Ascending aorta (tissue), 2 donors: Measurements from ENCODE around the gene ST7. TPM values are rescaled to one million over a fixed set of nuclear protein-coding genes. Genes with fewer than 3 reads are reported as not detected.

Source experiments
- DNase-seq, 2 donors: peaks; one replicate each; pipeline ENCODE4 v3.0.0-alpha.2; 2019; ENCODE audit warnings: low spot score in 2 of 2
- H3K27ac ChIP-seq, 2 donors: fragments of 200-600 bp; sonication (generic); one replicate each; pipeline ENCODE4 v1.5.1; 2016 to 2017; ENCODE audit warnings: mild to moderate bottlenecking in 1 of 2
- H3K27me3 ChIP-seq: fragments of 200-600 bp; sonication (generic); one replicate; pipeline ENCODE4 v1.5.1; 2017
- H3K36me3 ChIP-seq, 2 donors: fragments of 200-600 bp; sonication (generic); one replicate each; pipeline ENCODE4 v1.5.1; 2016
- H3K4me1 ChIP-seq, 2 donors: fragments of 200-600 bp; sonication (generic); one replicate each; pipeline ENCODE4 v1.5.1; 2016 to 2017; ENCODE audit warnings: mild to moderate bottlenecking in 1 of 2
- H3K4me3 ChIP-seq, 2 donors: fragments of 200-600 bp; sonication (generic); one replicate each; pipeline ENCODE4 v1.5.1; 2016 to 2017; ENCODE audit warnings: mild to moderate bottlenecking in 1 of 2
- H3K9me3 ChIP-seq, 2 donors: fragments of 200-600 bp; sonication (generic); one replicate each; pipeline ENCODE4 v1.5.1; 2016
- CTCF ChIP-seq, 3 experiments: fragments of 200-600 bp in 2 of 3; fragments of 450-650 bp in 1 of 3; sonication (generic) in 2 of 3; IDR thresholded peaks; one replicate each; pipeline ENCODE4 v1.5.1; 2016 to 2019; ENCODE audit warnings: antibody characterized with exemption in 3 of 3, mild to moderate bottlenecking in 1 of 3, moderate library complexity in 1 of 3
- intact Hi-C: fragments of 100-400 bp; cut with DNase I; formaldehyde crosslinking; loops from one replicate; pipeline ENCODE4 v1.15.1; 2023
- total RNA-seq: library from RNA; depleted of rRNA; stranded (reverse); fragments of >200 nt; gene quantifications from one replicate; pipeline ENCODE4 v1.1.0, GENCODE V29; 2016

ST7 gene
- total RNA-seq, 1 donor from 2014 or later, result 19.2 TPM

DNA sequence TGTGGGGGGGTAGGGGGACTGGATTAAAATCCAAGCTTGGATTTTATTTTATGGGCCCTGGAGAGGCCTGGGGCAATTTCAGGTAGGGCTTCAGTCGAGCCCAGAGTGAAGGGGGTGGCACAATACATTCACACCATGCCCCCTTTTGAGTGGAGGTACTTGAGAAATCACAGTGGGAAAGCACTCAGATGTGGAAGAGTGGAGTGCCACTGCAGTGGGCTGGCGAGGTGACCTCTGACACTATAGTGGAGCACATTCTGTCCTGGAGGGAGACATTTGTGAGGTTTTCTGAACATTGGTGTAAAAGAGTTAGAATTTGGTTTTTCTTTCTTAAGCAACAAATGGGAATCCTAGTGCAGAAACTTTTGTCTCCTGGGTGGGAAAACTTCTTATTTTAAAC, 226.4 kb downstream of the ST7 start:
- Histone ChIP-seq H3K4me1 (no peaks in the 10 kb centered on the region), H3K36me3 (peaks cover 0 to 8% of the 10 kb centered on the region in 2 donors), H3K9me3 (no peaks in the 10 kb centered on the region), H3K4me3 (no peak overlapping the region), H3K27ac (no peak overlapping the region), H3K27me3 (no peaks in the 10 kb centered on the region)
- intact Hi-C loops, result no loop called here
- TF ChIP-seq CTCF (IDR thresholded peaks at IDR 0.05), result no peak
- no peak for DNase-seq

DNA sequence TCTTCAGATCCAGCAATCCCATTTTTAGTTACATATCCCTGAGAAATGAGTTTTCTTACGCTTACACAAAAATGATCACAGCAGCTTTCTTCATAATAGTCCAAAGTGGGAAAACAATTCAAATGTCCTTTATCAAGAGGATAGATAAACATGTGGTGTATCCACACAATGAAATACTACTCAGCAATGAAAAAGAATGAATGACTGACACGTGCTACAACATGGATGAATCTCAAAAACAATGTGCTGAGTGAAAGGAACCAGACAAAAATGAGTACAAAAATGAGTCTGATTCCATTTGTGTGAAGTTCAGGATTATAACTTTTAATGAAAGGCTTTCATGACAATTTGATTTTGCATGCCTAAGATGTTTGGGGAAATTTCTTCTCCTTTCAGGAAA, 230.4 kb downstream of the ST7 start:
- no peaks in the 10 kb centered on the region for H3K27me3 ChIP-seq
- no peak for DNase-seq
- H3K27ac ChIP-seq, result no peak overlapping the region
- H3K4me1 ChIP-seq, result peaks cover 0 to 5% of the 10 kb centered on the region in 2 donors
- no peaks in the 10 kb centered on the region for H3K9me3 ChIP-seq
- intact Hi-C loops, result no loop called here
- no peaks in the 10 kb centered on the region for H3K36me3 ChIP-seq
- H3K4me3 ChIP-seq, result no peak overlapping the region
- TF ChIP-seq CTCF (IDR thresholded peaks at IDR 0.05), result no peak

GRCh38 chr7:117184367-117184766, 231.1 kb downstream of the ST7 start:
- TF ChIP-seq CTCF (IDR thresholded peaks at IDR 0.05), result no peak
- Histone ChIP-seq H3K36me3 (peaks cover 2 to 3% of the 10 kb centered on the region in 2 donors), H3K4me3 (no peak overlapping the region), H3K27me3 (no peaks in the 10 kb centered on the region), H3K27ac (no peak overlapping the region), H3K4me1 (peaks cover 0 to 5% of the 10 kb centered on the region in 2 donors), H3K9me3 (no peaks in the 10 kb centered on the region)
- intact Hi-C loops, result no loop called here
- no peak for DNase-seq

- intact Hi-C loops, result no loop called here
- Histone ChIP-seq H3K27me3 (no peaks in the 10 kb centered on the region), H3K4me1 (peaks cover 0 to 5% of the 10 kb centered on the region in 2 donors), H3K36me3 (peaks cover 10 to 11% of the 10 kb centered on the region in 2 donors), H3K9me3 (no peaks in the 10 kb centered on the region), H3K27ac (no peak overlapping the region), H3K4me3 (no peak overlapping the region)
- no peak for DNase-seq
- TF ChIP-seq CTCF (IDR thresholded peaks at IDR 0.05), result no peak
Observed at GRCh38 chr7:117185124-117185523, 231.8 kb downstream of the ST7 start.

GRCh38 chr7:117186218-117187010, 233.1 kb downstream of the ST7 start:
- intact Hi-C loops, result no loop called here
- no peak for TF ChIP-seq CTCF (IDR thresholded peaks at IDR 0.05)
- Histone ChIP-seq H3K4me3 (no peak overlapping the region), H3K27me3 (no peaks in the 10 kb centered on the region), H3K4me1 (peaks cover 0 to 5% of the 10 kb centered on the region in 2 donors), H3K36me3 (peaks cover 13 to 19% of the 10 kb centered on the region in 2 donors), H3K9me3 (no peaks in the 10 kb centered on the region), H3K27ac (no peak overlapping the region)
- no peak for DNase-seq
